Measurements from ENCODE around the gene PCID2. TPM values are rescaled to one million over a fixed set of nuclear protein-coding genes. Genes with fewer than 3 reads are reported as not detected.

The PCID2 gene
- total RNA-seq, result 42.2 TPM

GRCh38 chr13:113208421-113209335, at the start of gene PCID2:
TSS of gene PCID2 (minus strand) at chr13:113208669. CDS start at chr13:113208634, 35 bp downstream.

GRCh38 chr13:113209336-113209758, 878 bp upstream of the PCID2 start, which contains the start of gene CUL4A:
TSS of gene CUL4A (plus strand) at chr13:113209613. CDS start at chr13:113209628, 15 bp downstream.

GRCh38 chr13:113157929-113158747, 50.3 kb downstream of the PCID2 start, which contains the start of gene PROZ:
TSS of gene PROZ (plus strand) at chr13:113158648. CDS start at chr13:113158661, 13 bp downstream.

Small RNA genes lying within 50 kb of the gene (small RNA-seq; reads per million reads assigned to genes)
- not detected for gene AL137002.1

Other genes with a start within 250 kb of the PCID2 start
- 120 TPM for gene MCF2L, start 239.5 kb downstream of the PCID2 start, total RNA-seq
- gene F7, start 102.9 kb downstream of the PCID2 start, total RNA-seq, result 2.1 TPM
- gene F10, start 85.9 kb downstream of the PCID2 start, total RNA-seq, result 0.69 TPM
- not detected for gene PROZ, start 50.0 kb downstream of the PCID2 start, total RNA-seq
- 57.7 TPM for gene CUL4A, start 944 bp upstream of the PCID2 start, total RNA-seq
- 74.7 TPM for gene LAMP1, start 88.6 kb upstream of the PCID2 start, total RNA-seq
- gene GRTP1, start 155.5 kb upstream of the PCID2 start, total RNA-seq, result 1.2 TPM
- gene ADPRHL1, start 244.8 kb upstream of the PCID2 start, total RNA-seq, result 1.4 TPM